Measurements from ENCODE around the gene PEDS1. TPM values are rescaled to one million over a fixed set of nuclear protein-coding genes. Genes with fewer than 3 reads are reported as not detected.

The PEDS1 gene
- total and polyA plus RNA-seq, 2 of the 13 experiments (the other 11 are each of a cell fraction or from before 2014, with no cell fraction given), result 30.5 to 93.9 TPM

DNA sequence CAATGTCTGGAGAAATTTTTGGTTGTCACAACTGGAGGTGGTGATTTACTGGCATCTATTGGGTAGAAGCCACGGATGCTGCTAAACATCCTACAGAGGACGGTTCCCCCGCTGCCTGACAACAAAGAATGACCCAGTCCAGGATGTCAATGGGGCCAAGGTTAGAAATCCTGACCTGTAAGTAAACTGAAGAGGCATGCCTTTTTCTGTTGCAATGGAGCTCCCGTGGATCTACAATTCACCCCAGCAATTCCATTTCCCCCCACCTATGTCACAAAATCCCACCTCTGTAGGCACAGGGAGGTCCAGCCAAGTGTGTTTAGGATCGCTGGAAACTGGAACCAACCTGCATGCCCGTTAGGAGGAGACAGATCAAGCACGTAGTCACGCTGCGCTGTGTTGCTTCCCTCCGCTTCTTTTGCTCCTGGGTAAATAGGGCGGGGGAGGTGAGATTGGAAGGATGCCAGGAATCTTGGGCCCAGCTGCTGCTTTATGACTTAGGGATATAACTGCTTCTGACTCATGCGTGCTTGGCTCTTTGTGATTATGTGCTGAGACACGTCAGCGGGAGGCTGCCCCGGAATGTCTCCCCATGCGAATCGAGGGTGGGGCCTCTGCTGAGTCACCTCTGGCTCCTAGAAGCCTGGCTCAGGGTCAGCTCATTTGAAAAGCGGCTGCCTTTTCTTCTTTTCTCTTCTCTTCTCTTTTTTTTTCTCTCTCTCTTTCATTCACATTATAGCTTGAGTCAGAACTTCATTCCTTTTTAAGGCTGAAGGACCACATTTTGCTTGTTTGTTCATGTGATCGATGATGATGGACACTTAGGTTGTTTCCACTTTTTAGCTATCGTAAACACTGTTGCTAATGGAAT lies 12.4 kb upstream of the PEDS1 start (continued):
- TF ChIP-seq AKNA (CRISPR knock-in tag; IDR thresholded peaks at IDR 0.05; ENCODE audit: borderline replicate concordance) (no peak), ZNF407 (CRISPR knock-in tag; IDR thresholded peaks at IDR 0.05; ENCODE audit: not compliant biosample characterization) (peak; percentile 59), ZBTB37 (CRISPR knock-in tag; IDR thresholded peaks at IDR 0.05) (peak; percentile 83), PITX1 (CRISPR knock-in tag; IDR thresholded peaks at IDR 0.05) (peak; percentile 97), BHLHE40 (IDR thresholded peaks at IDR 0.05; ENCODE audit: low read length) (peak; percentile 76), ZSCAN22 (CRISPR knock-in tag; IDR thresholded peaks at IDR 0.05) (no peak), RFX3 (CRISPR knock-in tag; IDR thresholded peaks at IDR 0.05) (no peak; the same call in none of the 2 replicates), DR1 (CRISPR knock-in tag; IDR thresholded peaks at IDR 0.05) (0 out of 2 replicates have a peak, but pooled peaks have one; percentile 47), SOX5 (CRISPR knock-in tag; IDR thresholded peaks at IDR 0.05; ENCODE audit: borderline replicate concordance) (peak; percentile 87), NPAS2 (CRISPR knock-in tag; IDR thresholded peaks at IDR 0.05; ENCODE audit: borderline replicate concordance) (no peak), ZC3H13 (CRISPR knock-in tag; IDR thresholded peaks at IDR 0.05) (peak; percentile 96; the same call in 1 of the 2 replicates), CREB3 (CRISPR knock-in tag; IDR thresholded peaks at IDR 0.05) (no peak)

Data from HepG2 (cell line).